ELF-1 (cell line): ENCODE measurements around the gene TANGO2.
A peak's percentile ranks its signal among the peaks of the same experiment; 100 is the strongest.

Experiments
- DNase-seq: peaks from one replicate; pipeline ENCODE4 v3.0.0-alpha.2; 2016; ENCODE audit warnings: low read depth, low spot score

Gene TANGO2

GRCh38 chr22:20011993-20012740 lies 8.7 kb upstream of the TANGO2 start:
- no peak for DNase-seq

- no peak for DNase-seq
These were observed 8.1 kb upstream of the TANGO2 start for GRCh38 chr22:20012741-20013331.

GRCh38 chr22:20013382-20013871 lies 7.5 kb upstream of the TANGO2 start:
- peak; percentile 88 for DNase-seq

- no peak for DNase-seq
These were observed 6.3 kb upstream of the TANGO2 start for GRCh38 chr22:20014526-20015186.

- DNase-seq: no peak
These were observed 5.7 kb upstream of the TANGO2 start for GRCh38 chr22:20015187-20015625.

- DNase-seq: no peak
These were observed 4.8 kb upstream of the TANGO2 start for GRCh38 chr22:20015971-20016733.

GRCh38 chr22:20016734-20017621 lies 3.9 kb upstream of the TANGO2 start, which contains the start of gene ARVCF:
Gene ARVCF, minus strand, starts transcription at chr22:20016823. Its CDS starts 26,029 bp downstream, at chr22:19990794.
- peak; percentile 93 for DNase-seq

- DNase-seq: no peak
These were observed 3.3 kb upstream of the TANGO2 start for GRCh38 chr22:20017622-20017958.

- DNase-seq: no peak
These were observed 2.9 kb upstream of the TANGO2 start for GRCh38 chr22:20018001-20018400.

- no peak for DNase-seq
These were observed 1.0 kb upstream of the TANGO2 start for GRCh38 chr22:20019661-20020532.

- peak; percentile 45 for DNase-seq
These were observed 579 bp downstream of the TANGO2 start for GRCh38 chr22:20021196-20022181.

- DNase-seq: no peak
These were observed 1.5 kb downstream of the TANGO2 start for GRCh38 chr22:20022231-20022977.

GRCh38 chr22:20022978-20023613 lies 2.2 kb downstream of the TANGO2 start:
- DNase-seq: no peak

- no peak for DNase-seq
These were observed 3.3 kb downstream of the TANGO2 start for GRCh38 chr22:20024225-20024624.

- no peak for DNase-seq
These were observed 3.9 kb downstream of the TANGO2 start for GRCh38 chr22:20024650-20025397.

GRCh38 chr22:20025401-20026203 lies 4.7 kb downstream of the TANGO2 start:
- DNase-seq: no peak
